HCT116 (cell line): Measurements from ENCODE around the gene TENM4. TPM values are rescaled to one million over a fixed set of nuclear protein-coding genes. Genes with fewer than 3 reads are reported as not detected.

Experiments
- ATAC-seq: fragments of 200-7000 bp; cut with Tn5 transposase; 2 replicates; pipeline ENCODE4 v1.9.1; 2020; ENCODE audit warnings: mild to moderate bottlenecking, moderate library complexity
- BruUV-seq: library from RNA; stranded (reverse); fragments of 400-500 nt; replicated peaks from 2 replicates; lab custom pipeline; 2021; lab: Mats Ljungman, UMichigan
- CTCF ChIA-PET: fragments of 300-600 bp; sonication (Branson Sonifier 250); formaldehyde crosslinking; loops from one replicate; lab custom pipeline; 2021; ENCODE audit warnings: antibody characterized with exemption; lab: Charles Lee
- POLR2A ChIA-PET: fragments of 300-600, 350-600 bp; sonication (Branson Sonifier 250); formaldehyde crosslinking; loops from one replicate; lab custom pipeline; 2021; ENCODE audit warnings: antibody characterized with exemption; lab: Charles Lee
- RAD21 ChIA-PET, 2 experiments: fragments of 300-600 bp; sonication (Branson Sonifier 250); formaldehyde crosslinking; loops; one replicate each; lab custom pipeline; 2023; ENCODE audit warnings: low total read pairs in 2 of 2; ENCODE audit not compliant: uncharacterized antibody in 2 of 2, unreplicated experiment in 2 of 2, low non-redundant PET in 1 of 2; lab: Charles Lee
- DNase-seq: peaks from one replicate; pipeline ENCODE4 v3.0.0-alpha.2; 2010; ENCODE audit warnings: low read depth, low spot score
- H2AFZ ChIP-seq: fragments of 200-600 bp; shearing (Covaris generic), sonication (generic); 2 replicates; pipeline ENCODE4 v1.6.1; 2017; ENCODE audit warnings: low read depth, mixed run types, mixed read lengths, antibody characterized with exemption, low read length; ENCODE audit not compliant: poor library complexity, severe bottlenecking
- H3K27ac ChIP-seq: 2 replicates; pipeline ENCODE4 v1.5.1; 2012; ENCODE audit warnings: low read depth, low read length
- H3K27me3 ChIP-seq: fragments of 200-600 bp; sonication (generic); 2 replicates; pipeline ENCODE4 v1.6.1; 2016; ENCODE audit warnings: mixed run types, low read length, mixed read lengths; ENCODE audit not compliant: insufficient read depth
- H3K36me3 ChIP-seq, 2 experiments: fragments of 200-500 bp in 1 of 2; fragments of 200-600 bp in 1 of 2; sonication (Bioruptor generic) in 1 of 2; sonication (generic) in 1 of 2; 2 replicates each; pipeline versions ENCODE4 v1.5.1 to v1.6.1; 2014 to 2016; ENCODE audit warnings: low read length in 2 of 2, inconsistent platforms in 1 of 2, mixed read lengths in 1 of 2, mixed run types in 1 of 2; ENCODE audit not compliant: insufficient read depth in 2 of 2, control insufficient read depth in 1 of 2
- H3K4me1 ChIP-seq, 2 experiments: fragments of 200-600 bp in 1 of 2; sonication (generic) in 1 of 2; 2 replicates each; pipeline versions ENCODE4 v1.5.1 to v1.6.1; 2012 to 2017; ENCODE audit warnings: low read length in 2 of 2, inconsistent platforms in 1 of 2, mild to moderate bottlenecking in 1 of 2, mixed read lengths in 1 of 2, mixed run types in 1 of 2, moderate library complexity in 1 of 2; ENCODE audit not compliant: insufficient read depth in 2 of 2, control insufficient read depth in 1 of 2
- H3K4me2 ChIP-seq: fragments of 200-600 bp; sonication (generic); 2 replicates; pipeline ENCODE4 v1.6.1; 2017; ENCODE audit warnings: mixed run types, low read length, mixed read lengths
- H3K4me3 ChIP-seq, 2 experiments: fragments of 200-600 bp in 1 of 2; sonication (generic) in 1 of 2; replicated peaks in 1 of 2; 2 replicates each; pipeline ENCODE4 v1.5.1; 2011 to 2016; ENCODE audit warnings: low read length in 2 of 2, control low read depth in 1 of 2, low read depth in 1 of 2, mild to moderate bottlenecking in 1 of 2, mixed read lengths in 1 of 2, mixed run types in 1 of 2
- H3K79me2 ChIP-seq: fragments of 200-600 bp; sonication (generic); 2 replicates; pipeline ENCODE4 v1.6.1; 2017; ENCODE audit warnings: mild to moderate bottlenecking, mixed run types, low read length, moderate library complexity, mixed read lengths; ENCODE audit not compliant: insufficient read depth
- H3K9ac ChIP-seq: fragments of 200-600 bp; sonication (generic); 2 replicates; pipeline ENCODE4 v1.6.1; 2016; ENCODE audit warnings: low read length, mixed read lengths
- H3K9me2 ChIP-seq: fragments of 200-600 bp; sonication (generic), shearing (Covaris generic); 2 replicates; pipeline ENCODE4 v1.6.1; 2017; ENCODE audit warnings: mixed run types, mild to moderate bottlenecking, moderate library complexity; ENCODE audit not compliant: insufficient read depth
- H3K9me3 ChIP-seq, 2 experiments: fragments of 200-500 bp in 1 of 2; fragments of 200-600 bp in 1 of 2; sonication (Bioruptor generic) in 1 of 2; sonication (generic) in 1 of 2; 2 replicates each; pipeline ENCODE4 v1.6.1; 2014 to 2017; ENCODE audit warnings: low read length in 2 of 2, mixed read lengths in 2 of 2, inconsistent platforms in 1 of 2, low read depth in 1 of 2, mild to moderate bottlenecking in 1 of 2, mixed run types in 1 of 2, moderate library complexity in 1 of 2; ENCODE audit not compliant: control insufficient read depth in 1 of 2, insufficient read depth in 1 of 2
- H4K20me1 ChIP-seq: fragments of 200-600 bp; sonication (generic), shearing (Covaris generic); 2 replicates; pipeline ENCODE4 v1.6.1; 2017; ENCODE audit warnings: mixed run types, mild to moderate bottlenecking, moderate library complexity; ENCODE audit not compliant: insufficient read depth
- CBX3 ChIP-seq: IDR thresholded peaks from 2 replicates; pipeline ENCODE4 v1.6.1; 2012; ENCODE audit warnings: low read depth
- CTCF ChIP-seq, 3 experiments: fragments of 200-600 bp in 1 of 3; sonication (generic) in 1 of 3; IDR thresholded peaks in 2 of 3; conservative IDR thresholded peaks in 1 of 3; 2 replicates each; pipeline ENCODE4 v1.5.1; 2012 to 2017; ENCODE audit warnings: low read depth in 2 of 3, low read length in 2 of 3, antibody characterized with exemption in 1 of 3, borderline replicate concordance in 1 of 3, control low read depth in 1 of 3, mild to moderate bottlenecking in 1 of 3, mixed read lengths in 1 of 3, mixed run types in 1 of 3, moderate library complexity in 1 of 3; ENCODE audit not compliant: insufficient read depth in 1 of 3
- EGR1 ChIP-seq: IDR thresholded peaks from 2 replicates; pipeline ENCODE4 v1.6.1; 2012; ENCODE audit warnings: low read depth
- EZH2 ChIP-seq: fragments of 200-600 bp; sonication (generic); IDR thresholded peaks from 2 replicates; pipeline ENCODE4 v1.6.1; 2017; ENCODE audit warnings: antibody characterized with exemption, mixed run types
- JUND ChIP-seq: IDR thresholded peaks from 2 replicates; pipeline ENCODE4 v1.6.1; 2012
- MAX ChIP-seq: IDR thresholded peaks from 2 replicates; pipeline ENCODE4 v1.6.1; 2012
- POLR2A ChIP-seq: IDR thresholded peaks from 2 replicates; pipeline ENCODE4 v1.7.0; 2011; ENCODE audit warnings: borderline replicate concordance; ENCODE audit not compliant: insufficient read depth, insufficient read length; ENCODE audit errors: extremely low read depth
- POLR2AphosphoS5 ChIP-seq: IDR thresholded peaks from 2 replicates; pipeline ENCODE4 v1.6.1; 2011; ENCODE audit warnings: mild to moderate bottlenecking, low read depth, low read length, moderate library complexity
- SIN3A ChIP-seq: IDR thresholded peaks from 2 replicates; pipeline ENCODE4 v1.6.1; 2012; ENCODE audit warnings: low read depth
- SP1 ChIP-seq: IDR thresholded peaks from 2 replicates; pipeline ENCODE4 v1.6.1; 2012; ENCODE audit warnings: low read depth
- SRF ChIP-seq: IDR thresholded peaks from 2 replicates; pipeline ENCODE4 v1.6.1; 2012; ENCODE audit warnings: low read depth
- TCF7L2 ChIP-seq: IDR thresholded peaks from 2 replicates; pipeline ENCODE4 v1.7.0; 2011; ENCODE audit warnings: borderline replicate concordance, inconsistent platforms; ENCODE audit not compliant: insufficient read depth, insufficient read length; ENCODE audit errors: extremely low read depth
- ZFX ChIP-seq: fragments of 450-650 bp; IDR thresholded peaks from 2 replicates; pipeline ENCODE4 v1.6.1; 2017
- ZNF274 ChIP-seq: fragments of 200-500 bp; sonication (Bioruptor generic); IDR thresholded peaks from 2 replicates; pipeline ENCODE4 v1.6.1; 2014; ENCODE audit warnings: mild to moderate bottlenecking, low read depth, low read length, inconsistent platforms
- intact Hi-C: fragments of 100-400 bp; cut with micrococcal nuclease; formaldehyde crosslinking; loops from 2 replicates; pipeline ENCODE4 v1.10.0; 2022
- total RNA-seq: library from RNA; stranded (reverse); gene quantifications from one replicate; pipeline ENCODE4 v1.2.1, GENCODE V29; 2021; ENCODE audit not compliant: unreplicated experiment

The TENM4 gene
- total RNA-seq, 1 experiment from 2014 or later: 0.05 TPM

GRCh38 chr11:79456501-79456900 is 15.7 kb upstream of the TENM4 start:
- no peak for DNase-seq
- no peaks in the 10 kb centered on the region for H3K4me1 ChIP-seq
- H3K4me3 ChIP-seq: no peak overlapping the region
- no peak overlapping the region for H2AFZ ChIP-seq
- RAD21 ChIA-PET: no interaction called here
- H3K27ac ChIP-seq: no peak overlapping the region
- POLR2A ChIA-PET: no interaction called here
- no peaks in the 10 kb centered on the region for H3K9me3 ChIP-seq
- no peaks in the 10 kb centered on the region for H3K27me3 ChIP-seq
- ATAC-seq: no peak
- intact Hi-C loops: no loop called here
- BruUV-seq: no TSS peak
- no peak overlapping the region for H3K4me2 ChIP-seq
- CTCF ChIA-PET: no interaction called here
- H3K36me3 ChIP-seq: no peaks in the 10 kb centered on the region
- no peaks in the 10 kb centered on the region for H3K79me2 ChIP-seq
- no peak for TF ChIP-seq EZH2
- no peak for TF ChIP-seq SRF
- TF ChIP-seq SIN3A: no peak
- TF ChIP-seq CBX3: no peak
- TF ChIP-seq JUND: no peak
- TF ChIP-seq POLR2A: no peak
- TF ChIP-seq SP1: no peak
- TF ChIP-seq MAX: no peak
- no peak for TF ChIP-seq ZFX
- TF ChIP-seq ZNF274: no peak
- H4K20me1 ChIP-seq: no peaks in the 10 kb centered on the region
- H3K9me2 ChIP-seq: no peaks in the 10 kb centered on the region
- H3K9ac ChIP-seq: no peak overlapping the region

- no peaks in the 10 kb centered on the region for H3K79me2 ChIP-seq
- no peaks in the 10 kb centered on the region for H3K27me3 ChIP-seq
- ChIA-PET CTCF (no interaction called here), RAD21 (no interaction called here), POLR2A (no interaction called here)
- H3K4me3 ChIP-seq: no peak overlapping the region
- no peaks in the 10 kb centered on the region for H3K36me3 ChIP-seq
- no peaks in the 10 kb centered on the region for H3K9me2 ChIP-seq
- no peak for TF ChIP-seq POLR2AphosphoS5
- no peak for TF ChIP-seq CBX3
- no peak for TF ChIP-seq EGR1
- no peak for TF ChIP-seq SP1
- no peak for TF ChIP-seq SRF
- no peak for TF ChIP-seq ZNF274
- no peak for TF ChIP-seq TCF7L2
- TF ChIP-seq SIN3A: no peak
- no peak for TF ChIP-seq POLR2A
- TF ChIP-seq MAX: no peak
- no peak for TF ChIP-seq CTCF (IDR thresholded peaks at IDR 0.05 in 2 of 3, conservative IDR thresholded peaks at IDR 0.05 in 1 of 3; ENCODE audit: borderline replicate concordance in 1 of 3, insufficient read depth in 1 of 3, low read depth in 2 of 3, low read length in 2 of 3)
- no peak overlapping the region for H3K27ac ChIP-seq
- no peak overlapping the region for H3K4me2 ChIP-seq
- intact Hi-C loops: no loop called here
- BruUV-seq: no TSS peak
- H3K9me3 ChIP-seq: no peaks in the 10 kb centered on the region
- no peaks in the 10 kb centered on the region for H4K20me1 ChIP-seq
- no peak overlapping the region for H3K9ac ChIP-seq
- DNase-seq (no peak), ATAC-seq (no peak)
- H3K4me1 ChIP-seq: no peaks in the 10 kb centered on the region
- H2AFZ ChIP-seq: no peak overlapping the region
These were observed 12.8 kb upstream of the TENM4 start for GRCh38 chr11:79453617-79454016.
